ENCODE data around the gene SH2D3A.

DNA sequence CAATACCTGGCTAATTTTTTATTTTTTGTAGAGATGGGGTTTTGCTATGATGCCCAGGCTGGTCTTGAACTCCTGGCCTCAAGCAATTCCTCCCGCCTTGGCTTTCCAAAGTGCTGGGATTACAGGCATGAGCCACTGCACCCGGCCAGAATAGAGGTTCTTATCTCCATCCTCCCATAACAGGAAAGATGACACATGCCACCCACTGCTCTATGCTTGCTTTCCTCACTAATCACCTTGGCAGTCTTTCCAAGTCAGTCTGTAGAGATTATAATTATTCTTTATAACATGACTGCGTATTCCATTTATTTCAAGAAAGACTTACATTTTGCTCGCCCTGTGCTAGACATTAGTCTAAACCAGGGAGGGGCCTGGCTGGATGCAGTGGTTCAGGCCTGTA lies 12.0 kb upstream of the SH2D3A start:
- TF ChIP-seq POLR2A (IDR thresholded peaks at IDR 0.05; ENCODE audit: borderline replicate concordance, extremely low read depth, insufficient read depth, insufficient read length) (no peak), SIN3A (IDR thresholded peaks at IDR 0.05; ENCODE audit: low read depth) (no peak)

All from HCT116 (cell line).